ENCODE results near the gene OSGIN1.

The OSGIN1 gene

GRCh38 chr16:83925957-83926725, 26.9 kb upstream of the OSGIN1 start:
- DNase-seq (ENCODE audit: low read depth in 2 of 2) = no peak

- DNase-seq (ENCODE audit: low read depth in 2 of 2) = no peak
Observed at GRCh38 chr16:83926726-83927397, 26.2 kb upstream of the OSGIN1 start.

DNA sequence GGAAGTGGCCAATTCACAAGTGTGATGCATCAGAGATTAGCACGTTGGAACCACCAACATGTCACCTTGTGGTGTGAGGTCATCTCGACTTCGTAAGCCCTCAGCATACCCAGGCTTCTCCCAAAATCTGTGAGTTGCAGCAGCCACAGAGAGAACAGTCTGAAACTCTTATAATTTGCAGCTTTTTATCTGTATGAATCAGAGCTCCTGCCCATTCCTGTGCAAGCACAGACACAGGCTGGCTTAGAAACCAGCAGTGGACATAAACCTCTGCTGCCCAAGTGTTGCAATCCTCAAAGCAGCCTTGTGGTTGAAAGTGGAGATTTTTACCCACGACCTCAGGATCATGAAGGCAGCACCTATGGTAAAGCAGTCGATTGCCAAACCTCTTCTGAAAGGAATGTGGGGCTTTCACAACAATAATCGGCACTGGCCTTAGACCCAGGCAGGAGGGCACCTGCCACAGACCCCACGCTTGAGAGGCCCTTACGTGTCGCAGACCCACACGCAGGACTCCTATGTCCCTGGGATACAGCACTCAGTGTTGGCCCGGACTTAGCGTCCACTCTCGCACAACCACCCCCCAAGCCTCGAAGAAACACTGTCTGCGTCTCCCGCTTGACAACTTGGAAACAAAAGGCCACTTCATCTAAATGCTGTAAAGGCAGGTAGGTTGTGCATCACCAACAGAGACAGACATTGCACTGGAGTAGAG, 24.5 kb upstream of the OSGIN1 start:
- no peak for DNase-seq (ENCODE audit: low read depth in 2 of 2)

DNA sequence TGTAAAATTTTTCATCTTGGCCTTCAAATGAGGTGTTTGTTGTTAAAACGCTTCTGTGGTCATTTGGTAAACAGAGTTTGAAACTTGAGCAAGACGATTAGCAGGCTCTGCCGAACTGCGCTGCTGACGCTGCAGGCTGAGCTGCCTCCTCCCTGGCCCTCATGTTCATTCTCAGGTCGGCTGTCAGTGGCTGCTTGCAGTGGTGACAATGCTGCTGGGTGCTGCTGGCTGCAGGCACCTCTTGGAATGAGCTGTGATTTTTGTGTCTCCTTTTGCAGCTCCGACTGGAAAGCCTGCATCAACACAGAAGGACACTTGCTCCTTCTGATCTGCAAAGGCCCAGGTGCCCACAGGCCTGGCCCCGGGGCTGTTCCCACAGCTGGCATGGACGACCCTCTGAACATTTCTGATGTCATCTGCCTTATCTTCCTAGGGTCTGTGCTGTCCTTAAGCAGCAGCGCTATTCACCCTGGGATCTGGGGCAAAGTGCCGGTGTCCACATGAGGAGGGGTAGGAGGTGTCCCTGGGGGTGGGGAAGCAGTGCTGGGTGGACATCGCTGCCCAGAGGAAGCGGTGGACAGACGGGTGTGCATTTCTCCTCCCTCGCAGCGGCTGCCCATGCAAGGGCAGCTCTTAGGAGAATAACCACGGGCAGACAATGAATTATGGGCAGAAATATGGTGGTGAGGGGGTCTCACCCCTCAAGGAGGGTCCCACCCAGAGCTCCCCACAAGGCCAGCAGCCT, 23.1 kb upstream of the OSGIN1 start:
- no peak for DNase-seq (ENCODE audit: low read depth in 2 of 2)

DNA sequence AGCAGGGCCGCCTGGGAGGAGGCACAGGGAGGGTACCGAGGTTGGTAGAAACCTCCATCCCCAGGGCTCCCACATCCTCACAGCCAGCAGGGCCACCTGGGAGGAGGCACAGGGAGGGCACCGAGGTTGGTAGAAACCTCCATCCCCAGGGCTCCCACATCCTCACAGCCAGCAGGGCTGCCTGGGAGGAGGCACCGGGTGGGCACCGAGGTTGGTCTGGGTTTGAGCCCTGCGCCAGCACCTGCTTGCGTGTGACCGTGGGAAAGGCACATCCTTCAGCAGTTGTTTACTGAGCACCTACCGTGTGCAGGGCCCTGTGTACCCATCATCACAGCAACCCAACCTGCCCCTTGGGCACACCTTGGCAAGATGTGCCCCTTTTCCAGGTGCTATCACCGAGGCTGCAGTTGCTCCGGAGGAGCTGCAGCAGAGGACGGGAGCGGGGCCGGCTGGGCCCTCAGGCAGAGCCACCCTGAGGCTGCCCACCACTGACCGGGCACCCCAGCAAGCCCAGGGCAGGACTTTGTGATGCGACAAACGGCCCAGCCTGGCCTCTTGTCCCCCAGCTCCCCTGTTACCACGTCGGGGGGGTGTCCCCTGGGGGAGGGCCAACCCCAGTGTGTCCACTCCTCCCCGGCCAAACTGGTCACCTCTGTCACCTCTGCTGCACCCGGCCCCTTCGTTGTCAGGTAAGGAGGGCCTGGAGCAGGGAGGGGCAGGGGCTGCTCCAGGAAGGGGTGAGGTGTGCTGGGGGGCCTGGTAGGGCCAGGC, 22.1 kb upstream of the OSGIN1 start:
- no peak for DNase-seq (ENCODE audit: low read depth in 2 of 2)

DNA sequence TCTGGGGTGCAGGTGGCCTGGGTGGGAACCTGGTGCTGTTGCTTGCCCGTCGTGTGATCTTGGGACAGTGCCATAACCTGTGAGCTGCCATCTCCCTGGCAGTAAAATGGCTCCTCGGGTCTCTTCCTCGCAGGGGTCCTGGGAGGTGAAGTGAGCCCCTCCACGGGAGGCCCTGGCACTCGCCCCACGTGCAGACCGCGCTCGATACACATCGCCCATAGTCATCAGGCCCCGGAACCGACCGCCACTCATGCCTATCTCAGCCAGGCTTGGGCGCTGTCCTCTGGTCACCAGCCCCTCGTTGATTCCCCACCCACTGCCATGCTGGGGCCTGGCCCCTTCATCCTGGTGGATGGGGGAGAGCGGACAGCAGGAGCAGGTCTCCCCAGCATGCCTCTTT, 21.5 kb upstream of the OSGIN1 start:
- no peak for DNase-seq (ENCODE audit: low read depth in 2 of 2)

DNA sequence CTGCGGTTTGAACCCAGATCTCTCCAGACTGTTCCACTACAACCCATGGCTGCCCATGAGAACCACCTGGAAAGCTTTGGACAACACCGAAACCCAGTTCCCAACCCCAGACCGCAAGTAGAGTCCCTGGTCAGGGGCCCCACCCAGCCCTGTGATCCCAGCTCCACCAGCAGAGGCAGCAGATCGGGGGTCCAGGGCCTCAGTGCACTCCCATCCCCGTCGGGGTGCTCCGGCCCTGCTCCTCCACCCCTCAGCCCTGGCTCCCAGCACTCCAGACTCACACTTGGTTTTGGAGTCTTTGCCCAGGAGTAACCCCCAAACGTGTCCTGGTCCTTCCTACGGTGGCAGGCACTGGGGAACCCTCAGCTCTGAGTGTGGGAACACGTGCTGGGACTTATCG, 20.7 kb upstream of the OSGIN1 start:
- DNase-seq (ENCODE audit: low read depth in 2 of 2) = no peak

GRCh38 chr16:83932955-83933673, 19.9 kb upstream of the OSGIN1 start:
- DNase-seq (ENCODE audit: low read depth in 2 of 2) = no peak

GRCh38 chr16:83933885-83934683, 19.0 kb upstream of the OSGIN1 start:
- DNase-seq (ENCODE audit: low read depth in 2 of 2) = no peak

GRCh38 chr16:83934684-83934977, 18.4 kb upstream of the OSGIN1 start:
- no peak for DNase-seq (ENCODE audit: low read depth in 2 of 2)

DNA sequence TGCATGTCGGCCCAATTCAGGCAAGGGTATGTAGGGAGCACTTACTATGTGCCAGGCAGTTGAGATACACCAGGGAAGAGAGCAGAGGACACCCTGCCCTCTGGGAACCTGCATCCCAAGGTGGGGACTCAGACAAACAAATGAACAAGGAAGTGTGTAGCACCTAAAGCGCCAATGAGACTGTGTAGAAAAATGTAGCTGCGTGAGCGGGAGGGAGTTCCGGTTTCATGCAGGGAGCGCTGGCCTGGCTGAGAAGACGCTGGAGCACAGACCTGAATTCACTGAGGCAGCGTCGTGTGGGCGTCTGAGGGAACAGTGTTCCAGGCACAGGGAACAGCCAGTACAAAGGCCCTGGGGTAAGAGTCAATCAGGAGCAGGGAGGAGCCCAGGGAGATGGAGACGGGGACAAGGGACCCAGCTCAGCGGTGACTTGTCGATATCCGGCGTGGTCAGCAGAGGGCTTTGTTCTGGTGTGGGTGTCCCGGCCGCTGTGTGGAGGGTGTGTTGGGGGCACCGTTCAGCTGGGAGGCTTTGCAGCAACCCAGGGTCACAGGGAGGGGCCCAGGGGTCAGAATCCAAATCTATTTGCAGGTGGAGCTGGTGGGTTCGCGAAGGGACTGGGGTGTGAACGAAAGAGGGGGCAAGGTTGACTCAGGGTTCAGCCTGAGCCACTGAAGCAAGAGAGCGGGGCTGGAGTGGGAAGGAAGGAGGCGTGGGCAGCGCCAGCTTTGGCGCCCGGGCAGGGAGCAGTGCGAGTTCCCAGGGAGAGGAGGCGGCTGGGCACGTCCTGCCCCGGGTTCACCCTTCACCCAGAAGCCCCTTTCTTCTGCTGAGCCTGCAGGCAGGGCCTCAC, 17.8 kb upstream of the OSGIN1 start:
- DNase-seq (ENCODE audit: low read depth in 2 of 2) = no peak

GRCh38 chr16:83935858-83936255, 17.2 kb upstream of the OSGIN1 start:
- DNase-seq (ENCODE audit: low read depth in 2 of 2) = no peak

DNA sequence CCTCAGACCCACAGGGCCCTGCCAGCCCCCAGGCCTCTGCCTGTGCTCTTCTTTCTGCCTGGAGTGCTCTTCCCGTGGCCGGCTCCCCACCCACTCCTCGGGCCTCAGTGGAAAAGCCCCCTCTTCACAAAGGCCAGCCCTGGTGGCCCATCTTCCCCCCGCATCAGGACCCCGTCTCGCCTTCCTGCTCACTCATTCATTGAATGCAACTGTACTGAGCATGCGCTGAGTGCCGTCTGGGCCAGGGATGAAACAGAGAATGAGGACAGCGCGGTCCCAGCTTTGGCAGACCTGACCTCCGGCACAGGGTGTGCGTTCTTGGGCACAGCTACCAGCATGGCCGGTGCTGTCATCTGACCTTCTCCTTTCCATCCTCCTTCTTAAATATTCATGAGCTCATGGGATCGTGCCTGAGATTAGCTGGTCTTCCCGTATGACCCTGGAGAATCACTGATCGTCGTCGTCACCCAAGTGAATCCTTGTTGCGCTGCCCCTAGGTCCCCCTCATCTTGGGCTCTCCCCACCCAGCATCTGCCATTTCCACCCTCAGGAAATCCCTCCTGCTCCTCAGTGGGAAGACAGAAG, 16.4 kb upstream of the OSGIN1 start:
- DNase-seq (ENCODE audit: low read depth in 2 of 2) = no peak

DNA sequence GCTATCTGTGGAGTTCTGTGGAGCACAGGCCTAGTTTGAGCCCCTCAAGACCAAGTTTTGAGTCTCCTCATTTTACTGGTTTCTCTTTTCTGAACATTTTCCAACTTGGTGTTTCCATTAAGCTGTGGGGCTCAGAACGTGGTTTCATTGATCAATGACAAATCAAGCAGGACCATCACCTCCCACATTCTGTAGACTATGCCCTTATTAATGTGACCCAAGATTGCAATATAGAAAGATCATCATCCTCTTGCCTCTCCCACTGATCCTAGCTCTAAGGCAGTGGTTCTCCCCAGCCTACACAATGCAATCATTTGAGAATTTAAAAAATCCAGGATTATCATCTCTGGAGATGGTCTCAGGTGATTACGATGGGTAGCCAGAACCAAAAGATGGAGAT, 15.8 kb upstream of the OSGIN1 start:
- no peak for DNase-seq (ENCODE audit: low read depth in 2 of 2)

DNA sequence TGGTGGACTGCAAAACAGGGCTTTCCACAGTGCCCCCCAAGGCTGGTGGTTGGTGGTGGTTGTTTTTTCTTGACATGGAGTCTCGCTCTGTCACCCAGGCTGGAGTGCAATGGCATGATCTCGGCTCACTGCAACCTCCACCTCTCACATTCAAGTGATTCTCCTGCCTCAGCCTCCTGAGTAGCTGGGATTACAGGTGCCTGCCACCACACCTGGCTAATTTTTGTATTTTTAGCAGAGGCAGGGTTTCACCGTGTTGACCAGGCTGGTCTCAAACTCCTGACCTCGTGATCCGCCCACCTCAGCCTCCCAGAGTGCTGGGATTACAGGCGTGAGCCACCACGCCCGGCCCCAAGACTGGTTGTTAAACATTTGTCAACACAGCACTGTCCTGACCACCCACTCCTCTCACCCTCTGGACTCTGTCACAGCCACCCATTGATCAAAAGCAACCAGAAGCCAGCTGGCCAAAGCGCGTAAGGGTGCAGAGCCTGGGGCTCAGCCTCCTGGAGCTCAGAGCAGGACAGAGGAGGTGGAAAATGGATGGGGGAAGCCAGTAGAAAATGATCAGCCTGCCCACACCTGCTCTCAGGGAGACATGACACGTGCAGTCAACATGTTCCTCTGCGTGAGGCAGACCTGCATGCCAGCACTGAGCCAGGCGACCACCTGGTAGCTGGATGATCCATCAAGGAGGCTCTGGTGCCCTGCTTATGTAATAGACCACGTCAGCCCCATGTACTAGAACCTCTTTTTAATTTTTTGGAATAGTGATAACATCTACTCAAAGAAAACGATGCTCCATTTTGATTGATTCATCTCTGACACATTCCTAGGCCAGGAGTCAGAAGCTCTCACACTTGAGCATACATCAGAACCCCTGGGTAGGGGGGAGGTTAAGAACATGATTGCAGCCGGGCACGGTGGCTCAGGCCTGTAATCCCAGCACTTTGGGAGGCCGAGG, 14.8 kb upstream of the OSGIN1 start:
- no peak for DNase-seq (ENCODE audit: low read depth in 2 of 2)

DNA sequence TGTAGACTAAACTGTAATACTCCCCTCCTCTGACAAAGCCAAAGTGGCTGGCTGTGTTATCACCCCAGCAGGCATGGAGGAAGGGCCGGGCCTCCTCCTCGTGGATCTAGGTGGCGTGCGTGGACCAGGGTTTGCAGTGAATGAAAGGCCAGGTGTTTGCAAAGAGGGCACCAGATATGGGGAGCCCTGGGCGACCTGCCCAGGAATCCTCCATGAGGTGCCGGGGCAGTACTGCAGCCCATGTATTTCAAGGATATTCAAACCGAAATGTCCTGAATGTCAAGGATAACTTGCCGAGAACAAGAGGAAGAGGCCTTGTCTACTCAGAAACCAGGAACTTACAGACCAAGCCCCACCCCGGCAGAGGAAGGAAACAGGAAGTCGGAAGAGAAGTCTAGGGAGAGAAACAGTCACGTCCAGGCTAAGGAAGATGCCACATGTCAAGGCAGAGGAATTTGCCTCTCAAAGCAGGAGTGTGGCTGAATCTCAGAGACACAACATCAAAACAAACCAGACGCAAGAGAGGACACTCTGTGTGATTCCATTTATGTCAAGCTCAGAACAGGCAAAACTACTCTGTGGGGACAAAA, 13.7 kb upstream of the OSGIN1 start:
- DNase-seq (ENCODE audit: low read depth in 2 of 2) = no peak

DNA sequence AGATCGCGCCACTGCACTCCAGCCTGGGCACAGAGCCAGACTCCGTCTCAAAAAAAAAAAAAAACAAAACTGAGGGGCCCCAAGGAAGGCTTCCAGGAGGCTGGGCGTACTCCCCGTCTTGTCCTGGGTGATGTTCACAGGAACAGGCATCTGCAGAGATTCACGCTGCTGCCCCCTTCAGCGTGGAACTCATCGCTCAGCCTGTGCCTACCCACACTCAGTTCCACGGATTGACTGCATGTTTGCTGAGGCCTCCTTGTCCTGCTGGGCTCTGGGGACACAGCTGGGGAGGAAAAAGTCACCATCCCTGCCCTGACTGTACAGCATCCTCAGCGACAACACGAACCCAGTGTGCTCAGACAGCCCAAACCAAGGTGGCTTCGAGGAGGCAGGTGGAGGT, 12.9 kb upstream of the OSGIN1 start:
- DNase-seq (ENCODE audit: low read depth in 2 of 2) = no peak

Measured in stimulated activated CD8-positive, alpha-beta memory T cell treated with anti-CD3 and anti-CD28 coated beads, Interleukin-15, amount 100 ng/mL, for 4 hours (primary cell).